Stomach (tissue), 4 donors: ENCODE measurements around the gene CMTR2.

Experiments used
- EP300 ChIP-seq: sonication (generic); formaldehyde crosslinking; IDR thresholded peaks from one replicate; pipeline ENCODE4 v1.6.1; 2017; ENCODE audit warnings: antibody characterized with exemption
- POLR2A ChIP-seq, 4 donors: fragments of 450-650 bp; IDR thresholded peaks; one replicate each; pipeline ENCODE4 v1.6.1; 2016; ENCODE audit warnings: antibody characterized with exemption in 4 of 4, control low read depth in 2 of 4, mild to moderate bottlenecking in 1 of 4, moderate library complexity in 1 of 4
- TF ChIP-seq, protein P1 (sequence below), 7 experiments: fragments of 450-650 bp in 4 of 7; fragments of 200-600 bp in 3 of 7; sonication (generic) in 3 of 7; IDR thresholded peaks; one replicate each; pipeline ENCODE4 v1.5.1; 2016 to 2019; ENCODE audit warnings: antibody characterized with exemption in 7 of 7, control low read depth in 2 of 7, mild to moderate bottlenecking in 1 of 7

DNA sequence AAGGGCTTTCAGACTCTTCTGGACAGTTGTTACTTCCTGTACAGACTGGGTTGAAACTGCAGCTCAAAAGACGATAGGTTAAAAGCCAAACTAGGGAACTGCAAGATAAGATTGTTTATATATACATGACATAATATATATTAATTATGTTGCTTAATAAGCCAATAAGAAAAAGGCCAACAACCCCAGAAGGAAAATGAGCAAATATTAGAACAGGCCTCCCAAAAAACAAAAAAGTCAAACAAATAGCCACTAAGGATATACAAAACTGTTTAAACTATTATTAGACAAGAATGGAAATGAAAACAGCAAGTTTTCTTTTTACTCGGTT, 495 bp upstream of the CMTR2 start:
- TF ChIP-seq, protein P1, sequence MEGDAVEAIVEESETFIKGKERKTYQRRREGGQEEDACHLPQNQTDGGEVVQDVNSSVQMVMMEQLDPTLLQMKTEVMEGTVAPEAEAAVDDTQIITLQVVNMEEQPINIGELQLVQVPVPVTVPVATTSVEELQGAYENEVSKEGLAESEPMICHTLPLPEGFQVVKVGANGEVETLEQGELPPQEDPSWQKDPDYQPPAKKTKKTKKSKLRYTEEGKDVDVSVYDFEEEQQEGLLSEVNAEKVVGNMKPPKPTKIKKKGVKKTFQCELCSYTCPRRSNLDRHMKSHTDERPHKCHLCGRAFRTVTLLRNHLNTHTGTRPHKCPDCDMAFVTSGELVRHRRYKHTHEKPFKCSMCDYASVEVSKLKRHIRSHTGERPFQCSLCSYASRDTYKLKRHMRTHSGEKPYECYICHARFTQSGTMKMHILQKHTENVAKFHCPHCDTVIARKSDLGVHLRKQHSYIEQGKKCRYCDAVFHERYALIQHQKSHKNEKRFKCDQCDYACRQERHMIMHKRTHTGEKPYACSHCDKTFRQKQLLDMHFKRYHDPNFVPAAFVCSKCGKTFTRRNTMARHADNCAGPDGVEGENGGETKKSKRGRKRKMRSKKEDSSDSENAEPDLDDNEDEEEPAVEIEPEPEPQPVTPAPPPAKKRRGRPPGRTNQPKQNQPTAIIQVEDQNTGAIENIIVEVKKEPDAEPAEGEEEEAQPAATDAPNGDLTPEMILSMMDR (IDR thresholded peaks at IDR 0.05): no peak
- TF ChIP-seq POLR2A (IDR thresholded peaks at IDR 0.05) (no peak), EP300 (no peak)
